Activated T-cell treated with anti-CD3 and anti-CD28 coated beads, Interleukin-2, amount 50 U/mL, for 1 hour (primary cell): ENCODE data around the gene ZNF407.

Source experiments
- DNase-seq: peaks from one replicate; pipeline ENCODE4 v3.0.0-alpha.2; 2020

Gene ZNF407

GRCh38 chr18:74589811-74590210 lies 7.9 kb upstream of the ZNF407 start:
- DNase-seq: no peak

- DNase-seq: no peak
Observed at GRCh38 chr18:74590671-74591070, 7.0 kb upstream of the ZNF407 start.

- DNase-seq: no peak
Observed at GRCh38 chr18:74595431-74595830, 2.2 kb upstream of the ZNF407 start.

- peak; percentile 82 for DNase-seq
Observed at GRCh38 chr18:74597034-74597661, 522 bp upstream of the ZNF407 start.

GRCh38 chr18:74598350-74599001 lies 806 bp downstream of the ZNF407 start:
- peak; percentile 71 for DNase-seq

GRCh38 chr18:74604361-74604760 lies 6.7 kb downstream of the ZNF407 start:
- no peak for DNase-seq

- DNase-seq: no peak
Observed at GRCh38 chr18:74604774-74605173, 7.1 kb downstream of the ZNF407 start.

- DNase-seq: no peak
Observed at GRCh38 chr18:74608681-74609080, 11.0 kb downstream of the ZNF407 start.

GRCh38 chr18:74609535-74609934 lies 11.9 kb downstream of the ZNF407 start:
- DNase-seq: no peak

GRCh38 chr18:74610051-74610615 lies 12.5 kb downstream of the ZNF407 start:
- DNase-seq: no peak

GRCh38 chr18:74610860-74611259 lies 13.2 kb downstream of the ZNF407 start:
- no peak for DNase-seq

GRCh38 chr18:74611765-74612164 lies 14.1 kb downstream of the ZNF407 start:
- DNase-seq: no peak

GRCh38 chr18:74613381-74613780 lies 15.7 kb downstream of the ZNF407 start:
- DNase-seq: no peak

- no peak for DNase-seq
Observed at GRCh38 chr18:74616494-74616893, 18.8 kb downstream of the ZNF407 start.

GRCh38 chr18:74617486-74617885 lies 19.8 kb downstream of the ZNF407 start:
- DNase-seq: no peak

- DNase-seq: no peak
Observed at GRCh38 chr18:74622072-74622471, 24.4 kb downstream of the ZNF407 start.

- peak; percentile 51 for DNase-seq
Observed at GRCh38 chr18:74623047-74623816, 25.6 kb downstream of the ZNF407 start.

GRCh38 chr18:74624466-74624865 lies 26.8 kb downstream of the ZNF407 start:
- no peak for DNase-seq

GRCh38 chr18:74625157-74625556 lies 27.5 kb downstream of the ZNF407 start:
- no peak for DNase-seq

- DNase-seq: no peak
Observed at GRCh38 chr18:74626049-74626874, 28.6 kb downstream of the ZNF407 start.

GRCh38 chr18:74630804-74631203 lies 33.1 kb downstream of the ZNF407 start:
- no peak for DNase-seq

GRCh38 chr18:74631212-74631611 lies 33.5 kb downstream of the ZNF407 start:
- DNase-seq: no peak
